ENCODE data around the gene CD1C.
"Not testable (repeated sequence)": the region's sequence is repeated elsewhere in the genome, so short reads cannot be mapped to it uniquely, and the experiment has no call there.

DNA sequence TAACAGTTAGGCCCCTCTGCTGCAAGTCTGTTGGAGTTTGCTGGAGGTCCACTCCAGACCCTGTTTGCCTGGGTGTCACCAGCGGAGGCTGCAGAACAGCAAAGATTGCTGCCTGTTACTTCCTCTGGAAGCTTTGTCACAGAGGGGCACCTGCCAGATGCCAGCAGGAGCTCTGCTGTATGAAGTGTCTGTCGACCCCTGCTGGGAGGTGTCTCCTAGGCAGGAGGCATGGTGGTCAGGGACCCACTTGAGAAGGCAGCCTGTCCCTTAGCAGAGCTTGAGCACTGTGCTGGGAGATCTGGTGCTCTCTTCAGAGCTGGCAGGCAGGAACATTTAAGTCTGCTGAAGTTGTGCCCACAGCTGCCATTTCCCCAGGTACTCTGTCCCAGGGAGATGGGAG lies 7.3 kb upstream of the CD1C start:
- TF ChIP-seq, protein P1, sequence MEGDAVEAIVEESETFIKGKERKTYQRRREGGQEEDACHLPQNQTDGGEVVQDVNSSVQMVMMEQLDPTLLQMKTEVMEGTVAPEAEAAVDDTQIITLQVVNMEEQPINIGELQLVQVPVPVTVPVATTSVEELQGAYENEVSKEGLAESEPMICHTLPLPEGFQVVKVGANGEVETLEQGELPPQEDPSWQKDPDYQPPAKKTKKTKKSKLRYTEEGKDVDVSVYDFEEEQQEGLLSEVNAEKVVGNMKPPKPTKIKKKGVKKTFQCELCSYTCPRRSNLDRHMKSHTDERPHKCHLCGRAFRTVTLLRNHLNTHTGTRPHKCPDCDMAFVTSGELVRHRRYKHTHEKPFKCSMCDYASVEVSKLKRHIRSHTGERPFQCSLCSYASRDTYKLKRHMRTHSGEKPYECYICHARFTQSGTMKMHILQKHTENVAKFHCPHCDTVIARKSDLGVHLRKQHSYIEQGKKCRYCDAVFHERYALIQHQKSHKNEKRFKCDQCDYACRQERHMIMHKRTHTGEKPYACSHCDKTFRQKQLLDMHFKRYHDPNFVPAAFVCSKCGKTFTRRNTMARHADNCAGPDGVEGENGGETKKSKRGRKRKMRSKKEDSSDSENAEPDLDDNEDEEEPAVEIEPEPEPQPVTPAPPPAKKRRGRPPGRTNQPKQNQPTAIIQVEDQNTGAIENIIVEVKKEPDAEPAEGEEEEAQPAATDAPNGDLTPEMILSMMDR (IDR thresholded peaks at IDR 0.05), result not testable (repeated sequence)
- TF ChIP-seq EZH2 (IDR thresholded peaks at IDR 0.05; ENCODE audit: borderline replicate concordance, insufficient read depth, low read depth, low read length, poor library complexity, severe bottlenecking), result not testable (repeated sequence)
